IMR-90 (cell line): ENCODE data around the gene C16orf74. TPM values are rescaled to one million over a fixed set of nuclear protein-coding genes. Genes with fewer than 3 reads are reported as not detected.

Source experiments
- ATAC-seq: fragments of 200-7000 bp; cut with Tn5 transposase; 2 replicates; pipeline ENCODE4 v1.9.1; 2020; ENCODE audit warnings: low read depth, mild to moderate bottlenecking, moderate library complexity
- BruUV-seq: library from RNA; stranded (reverse); fragments of 400-500 nt; replicated peaks from 2 replicates; lab custom pipeline; 2021; lab: Mats Ljungman, UMichigan
- CTCF ChIA-PET: fragments of 300-600 bp; formaldehyde crosslinking; extraction: SDS; loops from one replicate; lab custom pipeline; 2021; ENCODE audit warnings: antibody characterized with exemption; lab: Yijun Ruan, JAX
- POLR2A ChIA-PET: fragments of 300-600 bp; sonication (Branson Sonifier 250); formaldehyde crosslinking; loops from one replicate; lab custom pipeline; 2022; ENCODE audit warnings: antibody characterized with exemption; ENCODE audit not compliant: unreplicated experiment; lab: Charles Lee
- DNase-seq: peaks from one replicate; pipeline ENCODE4 v3.0.0; 2013
- H2AFZ ChIP-seq: replicated peaks from 2 replicates; pipeline ENCODE3; 2013; ENCODE audit warnings: low read length, mild to moderate bottlenecking; ENCODE audit not compliant: poor library complexity
- H2AK5ac ChIP-seq: 2 replicates; pipeline ENCODE4 v1.6.1; 2013; ENCODE audit warnings: low read depth, low read length, inconsistent platforms
- H2AK9ac ChIP-seq: replicated peaks from 2 replicates; pipeline ENCODE3; 2013; ENCODE audit warnings: mild to moderate bottlenecking, low read depth, low read length, moderate library complexity; ENCODE audit not compliant: poor library complexity
- H2BK120ac ChIP-seq: 2 replicates; pipeline ENCODE4 v1.6.1; 2013; ENCODE audit warnings: low read depth, low read length, inconsistent platforms
- H2BK15ac ChIP-seq: 3 replicates; pipeline ENCODE4 v1.6.1; 2013; ENCODE audit warnings: low read depth, low read length, inconsistent platforms
- H2BK20ac ChIP-seq: 2 replicates; pipeline ENCODE4 v1.6.1; 2013; ENCODE audit warnings: low read depth, mild to moderate bottlenecking, inconsistent platforms, low read length, moderate library complexity
- H2BK5ac ChIP-seq: 2 replicates; pipeline ENCODE4 v1.6.1; 2013; ENCODE audit warnings: mild to moderate bottlenecking, low read depth, low read length, inconsistent platforms; ENCODE audit not compliant: poor library complexity, severe bottlenecking
- H3K14ac ChIP-seq: replicated peaks from 2 replicates; pipeline ENCODE4 v1.6.1; 2013; ENCODE audit warnings: low read depth, low read length, inconsistent platforms
- H3K18ac ChIP-seq: 2 replicates; pipeline ENCODE4 v1.6.1; 2013; ENCODE audit warnings: low read depth, low read length, control low read depth
- H3K23ac ChIP-seq: 2 replicates; pipeline ENCODE4 v1.6.1; 2013; ENCODE audit warnings: low read depth, low read length, inconsistent platforms
- H3K27ac ChIP-seq: 2 replicates; pipeline ENCODE4 v1.5.1; 2013; ENCODE audit warnings: mild to moderate bottlenecking, control low read depth, low read length; ENCODE audit not compliant: insufficient read depth
- H3K27me3 ChIP-seq: 2 replicates; pipeline ENCODE4 v1.6.1; 2013; ENCODE audit warnings: low read length; ENCODE audit not compliant: control insufficient read depth, insufficient read depth
- H3K36me3 ChIP-seq: 2 replicates; pipeline ENCODE4 v1.6.1; 2013; ENCODE audit warnings: low read length, mixed read lengths; ENCODE audit not compliant: control insufficient read depth, insufficient read depth
- H3K4ac ChIP-seq: 2 replicates; pipeline ENCODE4 v1.6.1; 2013; ENCODE audit warnings: low read depth, low read length, inconsistent platforms
- H3K4me1 ChIP-seq: 2 replicates; pipeline ENCODE4 v1.6.1; 2013; ENCODE audit warnings: low read length, mixed read lengths; ENCODE audit not compliant: control insufficient read depth, insufficient read depth
- H3K4me2 ChIP-seq: 2 replicates; pipeline ENCODE4 v1.6.1; 2013; ENCODE audit warnings: low read depth, mild to moderate bottlenecking, control low read depth, low read length, moderate library complexity
- H3K4me3 ChIP-seq: 2 replicates; pipeline ENCODE4 v1.5.1; 2013; ENCODE audit warnings: low read depth, mild to moderate bottlenecking, control low read depth, low read length, moderate library complexity; ENCODE audit not compliant: insufficient read depth
- H3K56ac ChIP-seq: 2 replicates; pipeline ENCODE4 v1.6.1; 2013; ENCODE audit warnings: low read length, inconsistent platforms; ENCODE audit not compliant: insufficient read depth; ENCODE audit errors: extremely low read depth
- H3K79me1 ChIP-seq, 2 experiments: 2 replicates each; pipeline ENCODE4 v1.6.1; 2013; ENCODE audit warnings: low read length in 2 of 2, inconsistent platforms in 1 of 2, low read depth in 1 of 2
- H3K9ac ChIP-seq: 2 replicates; pipeline ENCODE4 v1.6.1; 2013; ENCODE audit warnings: low read depth, low read length, control low read depth
- H3K9me1 ChIP-seq: 2 replicates; pipeline ENCODE4 v1.6.1; 2013; ENCODE audit warnings: low read length, inconsistent platforms; ENCODE audit not compliant: insufficient read depth
- H3K9me3 ChIP-seq: 2 replicates; pipeline ENCODE4 v1.6.1; 2013; ENCODE audit warnings: low read length; ENCODE audit not compliant: control insufficient read depth, insufficient read depth
- H4K20me1 ChIP-seq: 2 replicates; pipeline ENCODE4 v1.6.1; 2013; ENCODE audit warnings: low read length, inconsistent platforms; ENCODE audit not compliant: insufficient read depth
- H4K5ac ChIP-seq: 2 replicates; pipeline ENCODE4 v1.6.1; 2013; ENCODE audit warnings: mild to moderate bottlenecking, low read depth, low read length, control low read depth
- H4K8ac ChIP-seq, 2 experiments: 2 replicates each; pipeline ENCODE4 v1.6.1; 2013; ENCODE audit warnings: low read depth in 2 of 2, low read length in 2 of 2, control low read depth in 1 of 2, inconsistent platforms in 1 of 2
- H4K91ac ChIP-seq: 2 replicates; pipeline ENCODE4 v1.6.1; 2013; ENCODE audit warnings: low read depth, low read length, inconsistent platforms; ENCODE audit not compliant: insufficient read depth
- BHLHE40 ChIP-seq: fragments of 150-350 bp; IDR thresholded peaks from 2 replicates; pipeline ENCODE4 v1.6.1; 2016; ENCODE audit warnings: mild to moderate bottlenecking, low read depth, low read length
- CTCF ChIP-seq: conservative IDR thresholded peaks from 2 replicates; pipeline ENCODE4 v1.5.1; 2012; ENCODE audit warnings: mild to moderate bottlenecking, low read depth, low read length, improper control_type of control experiment
- MAZ ChIP-seq: IDR thresholded peaks from 2 replicates; pipeline ENCODE4 v1.6.1; 2012; ENCODE audit warnings: low read depth, mild to moderate bottlenecking, low read length, improper control_type of control experiment, moderate library complexity, borderline replicate concordance
- NFE2L2 ChIP-seq: fragments of 150-350 bp; IDR thresholded peaks from 2 replicates; pipeline ENCODE4 v1.6.1; 2016; ENCODE audit warnings: low read depth, mild to moderate bottlenecking, low read length
- RAD21 ChIP-seq: IDR thresholded peaks from 2 replicates; pipeline ENCODE4 v1.6.1; 2012; ENCODE audit warnings: low read length, improper control_type of control experiment
- RCOR1 ChIP-seq: IDR thresholded peaks from 2 replicates; pipeline ENCODE4 v1.6.1; 2012; ENCODE audit warnings: mild to moderate bottlenecking, low read length, improper control_type of control experiment; ENCODE audit not compliant: insufficient replicate concordance
- RFX5 ChIP-seq: IDR thresholded peaks from 2 replicates; pipeline ENCODE4 v1.8.0; 2012; ENCODE audit warnings: low read depth, mild to moderate bottlenecking, low read length, moderate library complexity
- WGBS, 2 experiments: methylation state at CpG; one replicate each; pipeline versions ENCODE4 v1.1.5 to v1.1.7; 2013; ENCODE audit warnings: missing lambda C conversion rate in 2 of 2; ENCODE audit not compliant: insufficient read length in 1 of 2; ENCODE audit errors: extremely low coverage in 2 of 2; 5-methylcytosine and 5-hydroxymethylcytosine counted together
- dilution Hi-C: fragments of 300-500 bp; cut with HindIII; formaldehyde crosslinking; loops from one replicate; pipeline ENCODE4 v1.14.3; 2018; ENCODE audit warnings: low sequenced_read_pairs; ENCODE audit not compliant: unreplicated experiment
- in situ Hi-C: fragments of 300-500 bp; cut with MboI; formaldehyde crosslinking; loops from 3 replicates; pipeline ENCODE4 v1.14.3; 2019; ENCODE audit warnings: low sequenced_read_pairs, inconsistent platforms, mixed read lengths
- intact Hi-C: fragments of 100-400 bp; cut with micrococcal nuclease; formaldehyde crosslinking; loops from 2 replicates; pipeline ENCODE4 v1.10.0; 2022
- polyA plus RNA-seq, 3 experiments: library from polyadenylated mRNA; depleted of rRNA; stranded (reverse); fragments of >200 nt; gene quantifications; 2 replicates each; pipeline ENCODE4 v1.2.3, GENCODE V29; 2012; ENCODE audit warnings: low replicate concordance in 1 of 3
- total RNA-seq: library from RNA; depleted of rRNA; stranded (reverse); fragments of >200 nt; gene quantifications from 2 replicates; pipeline ENCODE4 v1.2.3, GENCODE V29; 2012

The C16orf74 gene
- total and polyA plus RNA-seq, 2 of the 4 experiments (the other 2 are of a cell fraction), result 4.5 to 12.2 TPM

- no peak for TF ChIP-seq RCOR1
Measured at GRCh38 chr16:85687651-85688471, 63.0 kb downstream of the C16orf74 start (continued).

DNA sequence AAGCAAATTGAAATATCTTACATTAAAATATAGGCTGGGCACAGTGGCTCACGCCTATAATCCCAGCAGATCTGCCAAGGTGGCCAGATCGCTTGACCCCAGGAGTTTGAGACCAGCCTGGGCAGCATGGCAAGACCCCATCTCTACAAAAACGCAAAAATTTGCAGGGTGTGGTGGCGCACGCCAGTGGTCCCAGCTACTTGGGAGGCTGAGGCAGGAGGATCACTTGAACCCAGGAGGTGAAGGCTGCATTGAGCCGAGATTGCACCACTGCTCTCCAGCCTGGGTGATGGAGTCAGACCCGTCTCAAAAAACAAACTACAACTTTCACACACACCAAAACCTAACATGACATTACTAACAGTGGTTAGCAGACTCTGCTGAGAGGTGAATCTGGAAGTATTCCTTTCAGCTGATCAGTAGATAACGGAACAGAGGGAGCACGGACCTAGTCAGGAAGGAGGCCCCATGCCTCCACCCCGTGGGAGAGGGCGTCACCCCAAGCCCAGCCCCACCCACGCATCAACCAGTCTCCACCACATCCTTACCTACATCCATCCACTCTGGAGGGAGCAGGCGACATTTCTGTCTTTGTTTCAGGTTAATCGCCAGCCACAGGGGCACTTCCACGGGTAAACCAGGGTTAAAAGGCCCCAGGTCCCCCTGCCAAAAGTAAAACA lies 63.8 kb downstream of the C16orf74 start:
- BruUV-seq, result no TSS peak
- Histone ChIP-seq H2BK5ac (no peak overlapping the region), H2AK9ac (no peak overlapping the region), H3K9me3 (no peaks in the 10 kb centered on the region), H3K23ac (no peak overlapping the region), H3K18ac (no peak overlapping the region), H3K27me3 (peaks cover 12% of the 10 kb centered on the region; the same call in 1 of the 2 replicates), H3K4me1 (no peaks in the 10 kb centered on the region), H3K36me3 (no peaks in the 10 kb centered on the region), H2BK15ac (no peak overlapping the region), H3K14ac (no peak overlapping the region), H3K79me1 (peaks cover 4 to 37% of the 10 kb centered on the region in 2 experiments; a peak in 3 of 4 replicates), H3K56ac (no peak overlapping the region), H2AFZ (no peak overlapping the region), H3K9ac (no peak overlapping the region), H2BK20ac (no peak overlapping the region), H2AK5ac (no peak overlapping the region), H4K8ac (no peak overlapping the region), H4K20me1 (peaks cover 11% of the 10 kb centered on the region; the same call in 1 of the 2 replicates), H4K5ac (no peak overlapping the region), H3K27ac (no peak overlapping the region), H3K4me3 (no peak overlapping the region), H2BK120ac (no peak overlapping the region), H3K4ac (no peak overlapping the region), H3K4me2 (no peak overlapping the region), H3K9me1 (peaks cover 7% of the 10 kb centered on the region), H4K91ac (no peak overlapping the region)
- POLR2A ChIA-PET, result no interaction called here
- CTCF ChIA-PET, result no interaction called here
- intact Hi-C loops (no loop called here), dilution Hi-C loops (no loop called here), in situ Hi-C loops (no loop called here)
- DNase-seq (no peak), ATAC-seq (no peak)
- TF ChIP-seq RFX5 (no peak), MAZ (no peak), RAD21 (no peak), BHLHE40 (no peak), CTCF (no peak), NFE2L2 (no peak)
- 89% methylated on average over 5 of the region's 15 CpGs; no CpG with 5 or more reads in 1 of the 2 experiments for WGBS, 2 experiments
